ENCODE results near the gene NOX5.

DNA sequence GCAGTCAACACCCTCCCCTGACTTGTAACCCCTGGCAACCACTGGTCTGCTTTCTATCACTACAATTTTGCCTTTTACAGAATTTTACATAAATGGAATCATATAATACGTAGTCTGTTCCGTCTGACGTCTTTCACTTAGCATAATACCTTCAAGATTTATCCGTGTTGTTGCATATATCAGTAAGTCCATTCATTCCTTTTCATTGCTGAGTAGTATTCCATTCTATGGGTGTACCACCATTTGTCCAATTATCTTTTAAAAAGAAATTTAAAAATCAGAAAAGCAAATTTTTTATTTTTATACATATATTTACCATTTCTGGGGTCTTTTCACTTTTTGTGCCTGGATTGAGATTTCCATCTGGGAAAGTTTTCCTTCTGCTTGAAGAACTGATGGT is 35.5 kb downstream of the NOX5 start:
- TF ChIP-seq CTCF (IDR thresholded peaks at IDR 0.05) (no peak), POLR2A (IDR thresholded peaks at IDR 0.05) (no peak)
